ENCODE results near the gene ENAH.

ENAH gene

GRCh38 chr1:225554216-225554812 lies 98.6 kb downstream of the ENAH start:
- no peak for DNase-seq

- DNase-seq = no peak
These were observed 103.1 kb downstream of the ENAH start for GRCh38 chr1:225549821-225550220.

DNA sequence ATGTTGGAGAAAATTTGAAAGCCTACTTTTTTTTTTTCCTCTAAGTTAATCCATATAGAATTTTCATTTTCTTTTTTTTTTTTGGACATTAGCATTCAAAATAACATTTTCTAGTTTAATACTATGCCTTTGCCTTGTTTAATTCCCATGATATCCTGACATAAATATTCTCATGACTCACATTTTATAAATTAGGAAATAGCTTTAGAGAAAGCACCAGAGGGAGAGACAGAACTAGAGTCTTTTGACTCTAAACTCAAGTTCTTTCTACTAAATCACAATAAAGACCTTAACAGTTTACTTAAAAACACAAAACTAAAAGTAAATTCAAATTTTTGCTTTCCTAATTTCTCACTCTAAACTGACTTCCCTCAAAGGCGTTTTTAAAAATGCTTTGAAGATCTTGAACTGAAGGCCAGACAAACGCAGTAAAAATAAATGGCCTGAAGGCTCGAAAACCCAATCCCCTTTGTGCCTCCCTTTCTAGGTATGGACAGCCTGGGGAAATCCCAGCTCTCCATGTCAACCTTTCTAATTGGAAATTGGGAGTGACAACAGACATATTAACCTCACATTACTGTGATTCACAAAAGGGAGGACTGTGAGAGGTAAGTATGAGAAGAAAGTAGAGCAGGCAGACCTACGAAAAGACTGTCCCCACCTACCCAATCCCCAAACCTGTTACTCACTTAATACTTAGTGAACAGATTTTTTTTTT lies 104.6 kb downstream of the ENAH start:
- no peak for DNase-seq

DNA sequence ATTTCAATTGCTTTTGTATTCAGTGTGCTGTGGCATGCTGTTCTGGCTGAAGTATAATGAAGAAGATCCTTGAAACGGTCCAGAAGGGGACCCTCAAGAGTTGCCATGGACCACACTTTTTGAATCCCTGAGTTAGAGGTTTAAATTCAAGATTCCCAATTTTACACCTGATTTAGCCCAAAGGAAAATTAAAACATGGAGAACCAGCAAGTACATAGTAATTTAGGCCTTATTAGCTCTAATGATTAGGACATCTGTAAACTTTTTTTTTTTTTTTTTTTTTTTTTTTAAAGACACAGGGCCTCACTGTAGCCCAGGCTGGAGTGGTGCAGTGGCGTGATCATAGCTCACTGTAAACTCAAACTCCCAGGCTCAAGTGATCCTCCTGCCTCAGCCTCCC lies 107.3 kb downstream of the ENAH start:
- no peak for DNase-seq

DNA sequence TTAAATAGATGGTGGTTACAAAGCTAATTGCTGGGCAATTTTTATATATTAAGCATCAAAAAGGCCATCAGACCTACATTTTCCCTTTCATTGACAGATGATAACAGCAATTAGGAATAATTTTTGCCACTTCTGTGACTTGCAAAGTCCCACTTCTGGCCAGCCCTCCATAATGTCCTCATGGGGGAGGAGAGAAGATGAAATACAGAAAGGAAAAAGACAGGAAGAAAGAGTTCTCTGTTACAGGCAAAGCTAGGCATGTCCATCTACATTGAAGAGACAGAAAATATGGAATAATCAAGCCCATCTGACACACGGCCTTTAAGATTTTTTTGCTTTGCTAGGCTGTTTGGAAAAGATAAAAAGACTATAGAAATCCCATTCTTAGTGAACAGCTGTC lies 108.0 kb downstream of the ENAH start:
- DNase-seq = no peak

DNA sequence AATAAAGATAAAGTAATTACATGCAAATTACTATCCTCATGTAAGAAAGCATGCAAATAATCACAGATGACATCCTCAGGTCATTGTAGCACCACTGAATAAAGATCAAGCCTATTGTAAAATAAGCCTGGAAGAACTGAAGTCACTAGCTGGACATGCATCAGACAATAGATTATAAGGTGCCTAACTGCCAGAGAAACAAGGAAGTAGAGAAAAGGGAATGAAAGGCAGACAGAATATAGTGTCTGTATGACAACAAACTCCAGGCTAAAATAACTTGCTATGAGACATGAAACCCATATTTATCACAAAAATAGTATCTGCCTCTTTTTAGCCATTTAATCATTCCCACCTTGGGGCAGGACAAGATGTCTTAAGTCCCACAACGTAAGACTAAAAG lies 108.7 kb downstream of the ENAH start:
- DNase-seq = no peak

- no peak for DNase-seq
These were observed 109.6 kb downstream of the ENAH start for GRCh38 chr1:225543350-225543749.

- DNase-seq = no peak
These were observed 111.5 kb downstream of the ENAH start for GRCh38 chr1:225541383-225541782.

DNA sequence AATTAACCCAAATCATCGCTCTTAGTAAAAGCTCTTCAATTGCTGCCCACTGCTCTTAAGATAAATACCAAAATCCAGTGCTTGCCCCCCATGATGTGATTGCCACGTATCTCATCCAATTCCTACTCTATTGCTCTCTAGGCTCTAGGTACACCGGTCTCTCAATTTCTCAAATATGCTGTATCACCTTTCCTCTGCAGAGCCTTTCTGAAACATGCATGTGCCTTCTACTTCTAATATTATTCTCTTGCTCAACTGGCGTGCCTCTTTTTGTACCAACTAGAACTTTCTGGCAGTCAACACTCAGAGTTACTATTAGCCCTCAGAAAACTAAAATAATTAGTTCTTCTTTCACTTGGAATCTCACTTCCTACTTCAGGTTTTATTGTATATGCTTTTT lies 113.3 kb downstream of the ENAH start:
- no peak for DNase-seq

GRCh38 chr1:225539069-225539468 lies 113.9 kb downstream of the ENAH start:
- DNase-seq = no peak

DNA sequence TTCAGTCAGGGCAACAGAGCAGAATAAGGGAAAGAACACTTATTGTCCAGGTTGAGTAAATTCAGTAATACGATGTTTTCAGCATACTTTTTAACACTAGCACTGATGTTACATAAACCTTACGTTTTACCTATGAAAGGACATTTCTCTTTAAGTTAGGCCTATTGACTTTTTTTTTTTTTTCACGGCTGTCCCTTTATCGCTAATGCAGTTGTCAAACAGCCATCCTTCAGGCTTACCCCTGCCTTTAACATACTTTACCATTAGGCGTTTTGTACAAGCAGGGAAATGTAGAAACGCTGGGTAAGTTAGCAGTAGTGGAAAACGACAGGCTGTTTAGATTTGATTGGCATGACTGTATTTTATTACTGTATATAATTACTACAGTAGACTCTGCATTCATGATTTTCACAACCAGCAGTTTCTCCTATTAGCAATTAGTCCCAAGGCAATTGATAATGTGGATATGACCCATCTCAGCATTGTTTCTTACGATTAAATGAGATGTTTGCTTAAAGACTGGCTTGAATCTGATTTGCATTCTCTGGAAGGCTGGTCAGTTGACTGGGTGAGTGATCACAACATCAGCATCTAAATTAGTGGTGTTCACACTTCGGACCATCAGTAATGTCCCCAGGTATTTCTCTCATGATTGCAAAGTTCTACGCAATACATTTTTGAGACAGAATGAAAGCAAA lies 115.2 kb downstream of the ENAH start:
- no peak for DNase-seq

DNA sequence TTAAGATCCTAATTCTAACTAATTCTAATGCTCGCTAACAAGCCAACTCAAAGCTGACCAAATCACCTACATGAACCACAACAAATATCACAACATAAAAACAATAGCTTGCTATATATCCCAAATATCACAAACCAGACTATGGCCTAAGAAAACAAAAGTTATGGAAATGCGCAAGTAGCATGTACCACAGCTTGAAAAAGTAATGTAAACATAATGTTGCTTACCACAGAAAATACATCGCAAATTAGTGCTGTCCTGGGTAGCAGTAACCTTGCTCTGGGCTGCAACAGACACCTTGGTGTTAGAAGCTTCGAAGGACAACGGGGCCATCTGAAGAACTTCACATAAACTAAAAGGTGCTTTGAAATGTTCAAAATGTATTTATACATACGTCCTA lies 117.6 kb downstream of the ENAH start:
- DNase-seq = no peak

- no peak for DNase-seq
These were observed 118.2 kb downstream of the ENAH start for GRCh38 chr1:225534772-225535171.

DNA sequence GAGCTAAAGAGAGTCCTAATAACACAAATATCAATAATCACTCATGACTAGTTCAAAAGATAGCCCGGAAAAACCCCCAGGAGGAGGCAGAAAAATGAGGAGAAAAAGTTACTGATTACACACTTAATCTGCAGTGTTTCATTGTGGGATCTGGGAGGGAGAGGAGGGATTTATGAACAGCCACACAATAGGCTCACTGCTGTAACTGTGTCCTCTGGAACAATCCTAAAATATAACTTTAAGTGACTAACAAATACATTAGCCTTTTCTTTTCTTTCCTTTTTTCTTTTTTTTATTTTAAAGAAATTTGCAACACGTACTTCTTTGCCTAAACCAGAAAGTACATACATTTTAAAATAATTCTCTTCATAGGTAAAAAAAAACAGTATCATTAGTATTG lies 118.8 kb downstream of the ENAH start:
- DNase-seq = no peak

GRCh38 chr1:225533238-225533637 lies 119.7 kb downstream of the ENAH start:
- DNase-seq = no peak

GRCh38 chr1:225532240-225532944 lies 120.5 kb downstream of the ENAH start:
- no peak for DNase-seq

GRCh38 chr1:225529726-225530125 lies 123.2 kb downstream of the ENAH start:
- DNase-seq = no peak

GRCh38 chr1:225527575-225527974 lies 125.3 kb downstream of the ENAH start:
- DNase-seq = no peak

GRCh38 chr1:225526878-225527277 lies 126.0 kb downstream of the ENAH start:
- no peak for DNase-seq

GRCh38 chr1:225525377-225525776 lies 127.5 kb downstream of the ENAH start:
- no peak for DNase-seq

DNA sequence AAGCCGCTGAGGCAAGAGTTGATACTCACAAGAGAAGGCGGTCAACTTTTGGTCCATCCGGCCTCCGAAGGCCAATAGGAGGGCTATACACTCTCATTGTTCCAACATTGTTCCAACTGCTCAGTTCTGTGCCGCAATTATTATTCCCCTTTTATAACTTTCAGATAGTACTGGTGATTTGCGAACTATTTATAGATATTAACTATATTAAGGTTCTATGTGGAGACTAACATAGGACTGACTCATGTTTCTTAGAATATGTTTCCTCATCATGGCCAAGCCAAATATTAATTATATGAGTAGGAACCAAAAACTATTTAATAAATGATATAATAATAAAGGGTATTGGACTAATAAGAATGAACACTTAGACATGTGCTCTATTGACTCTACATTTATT lies 128.4 kb downstream of the ENAH start:
- no peak for DNase-seq

DNA sequence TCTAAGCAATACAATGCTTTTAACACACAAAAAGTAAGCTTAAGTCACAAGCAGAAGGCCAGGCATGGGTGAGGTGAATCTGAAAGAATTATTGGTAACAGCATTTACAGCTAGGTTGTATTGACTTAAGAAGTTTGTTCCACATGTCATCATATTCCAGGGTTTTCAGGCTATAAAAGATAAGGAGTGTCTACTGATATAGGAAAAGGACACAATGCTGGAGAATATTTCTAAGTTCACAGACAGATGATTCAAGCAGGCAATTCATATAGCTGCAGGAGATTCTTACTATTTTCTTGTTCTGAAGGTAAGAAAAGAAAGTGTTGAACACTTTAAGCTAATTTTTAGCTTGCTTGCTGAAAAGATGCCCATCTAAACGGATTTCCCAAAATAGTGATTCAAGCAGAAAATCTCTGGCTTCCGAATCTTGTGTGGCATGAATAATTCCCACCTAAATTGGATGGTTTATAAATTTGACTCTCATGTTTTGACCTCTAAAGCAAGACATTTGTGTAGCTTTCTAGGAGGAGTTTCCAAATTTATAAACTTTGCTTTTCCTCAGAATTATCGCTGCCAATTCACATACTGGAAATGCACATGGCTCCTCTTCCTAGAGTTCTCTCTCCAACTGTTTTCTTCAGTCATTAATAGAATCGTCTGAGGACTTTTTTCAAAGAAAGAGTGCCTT lies 129.5 kb downstream of the ENAH start:
- DNase-seq = no peak
